ENCODE results near the gene TEX48.

Gene TEX48

DNA sequence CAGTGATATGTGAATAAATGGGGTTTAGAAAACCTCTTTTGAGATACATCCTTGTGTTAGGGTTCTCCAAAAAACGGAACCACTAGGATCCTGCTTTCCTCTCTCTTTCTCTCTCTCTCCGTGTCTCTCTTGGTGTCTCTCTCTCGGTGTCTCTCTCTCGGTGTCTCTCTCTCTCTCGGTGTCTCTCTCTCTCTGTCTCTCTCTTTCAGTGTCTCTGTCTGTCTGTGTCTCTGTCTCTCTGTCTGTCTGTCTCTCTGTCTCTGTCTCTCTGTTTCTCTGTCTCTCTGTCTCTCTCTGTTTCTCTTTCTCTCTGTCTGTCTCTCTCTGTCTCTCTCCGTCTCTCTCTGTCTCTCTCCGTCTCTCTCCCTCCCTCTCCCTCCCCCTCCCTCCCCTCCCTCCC, 7.8 kb upstream of the TEX48 start:
- H3K36me3 ChIP-seq (ENCODE audit: control insufficient read depth in 2 of 2, insufficient read depth in 1 of 2, low read length in 2 of 2), result no peaks in the 10 kb centered on the region
- H3K4me3 ChIP-seq (ENCODE audit: low read depth, low read length), result no peak overlapping the region
- H3K4me1 ChIP-seq (ENCODE audit: control insufficient read depth, insufficient read depth, low read length), result no peaks in the 10 kb centered on the region
- ChIA-PET POLR2A (no interaction called here), CTCF (interaction anchor here (0.7 to 4.5 kb wide), 7 partner anchors 9 to 221 kb away, joined by 3 to 14 read pairs (median 4); no protein-coding TSS in a partner anchor)
- no peaks in the 10 kb centered on the region for H3K9me3 ChIP-seq (ENCODE audit: control insufficient read depth, insufficient read depth, low read depth, low read length)
- TF ChIP-seq ZNF596 (tag by site-specific recombination; IDR thresholded peaks at IDR 0.05), result peak; percentile 90
- TF ChIP-seq ZBTB21 (tag by site-specific recombination; IDR thresholded peaks at IDR 0.05), result no peak
- no peak overlapping the region for H3K27ac ChIP-seq (ENCODE audit: extremely low read depth, low read depth, low read length)

DNA sequence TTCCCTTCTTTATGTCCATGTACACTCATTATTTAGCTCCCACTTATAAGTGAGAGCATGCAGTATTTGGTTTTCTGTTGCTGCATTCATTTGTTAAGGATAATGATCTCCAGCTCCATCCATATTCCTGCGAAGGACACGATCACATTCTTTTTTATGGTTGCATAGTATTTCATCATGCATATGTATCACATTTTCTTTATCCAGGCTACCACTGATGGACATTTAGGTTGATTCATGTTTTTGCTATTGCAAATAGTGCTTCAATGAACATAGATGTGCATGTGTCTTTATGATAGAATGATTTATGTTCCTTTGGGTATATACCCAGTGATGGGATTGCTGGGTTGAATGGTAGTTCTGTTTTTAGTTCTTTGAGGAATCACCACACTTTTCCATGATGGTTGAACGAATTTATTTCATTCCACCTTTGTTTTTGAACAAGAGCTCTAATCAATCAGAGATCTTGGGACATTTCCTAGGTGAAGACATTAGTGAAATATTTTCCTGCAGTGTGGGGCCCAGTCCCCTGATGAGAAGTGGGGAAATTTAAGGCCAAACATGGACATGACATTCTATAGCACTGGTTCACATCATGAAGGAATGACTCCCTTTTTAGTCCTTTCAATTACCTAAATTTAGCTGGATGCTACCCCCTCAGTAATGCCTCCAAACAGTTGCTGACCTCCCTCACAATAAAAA, 7.1 kb upstream of the TEX48 start:
- POLR2A ChIA-PET, result no interaction called here
- no peak for TF ChIP-seq ZNF335 (tag by site-specific recombination; conservative IDR thresholded peaks at IDR 0.05)
- TF ChIP-seq ZNF146 (tag by site-specific recombination; IDR thresholded peaks at IDR 0.05), result peak; percentile 47; the same call in 1 of the 2 replicates

GRCh38 chr9:114688379-114688778, 6.4 kb upstream of the TEX48 start:
- no peaks in the 10 kb centered on the region for H3K4me1 ChIP-seq (ENCODE audit: control insufficient read depth, insufficient read depth, low read length)
- CTCF ChIA-PET, result interaction anchor here (0.9 to 4.5 kb wide), 4 partner anchors 26 to 836 kb away, joined by 3 to 14 read pairs (median 4); no protein-coding TSS in a partner anchor
- POLR2A ChIA-PET, result no interaction called here
- H3K4me3 ChIP-seq (ENCODE audit: low read depth, low read length), result no peak overlapping the region
- no peak overlapping the region for H3K27ac ChIP-seq (ENCODE audit: extremely low read depth, low read depth, low read length)
- H3K36me3 ChIP-seq (ENCODE audit: control insufficient read depth in 2 of 2, insufficient read depth in 1 of 2, low read length in 2 of 2), result no peaks in the 10 kb centered on the region
- no peaks in the 10 kb centered on the region for H3K9me3 ChIP-seq (ENCODE audit: control insufficient read depth, insufficient read depth, low read depth, low read length)
- TF ChIP-seq ZNF529 (tag by site-specific recombination; IDR thresholded peaks at IDR 0.05; ENCODE audit: insufficient replicate concordance), result no peak

More for the DNA sequence above, 7.1 kb upstream of the TEX48 start:
- no peak overlapping the region for H3K27ac ChIP-seq (ENCODE audit: extremely low read depth, low read depth, low read length)
- H3K9me3 ChIP-seq (ENCODE audit: control insufficient read depth, insufficient read depth, low read depth, low read length), result no peaks in the 10 kb centered on the region
- H3K4me1 ChIP-seq (ENCODE audit: control insufficient read depth, insufficient read depth, low read length), result no peaks in the 10 kb centered on the region
- CTCF ChIA-PET, result interaction anchor here (0.6 to 4.5 kb wide), 8 partner anchors 8 to 836 kb away, joined by 3 to 14 read pairs (median 4); no protein-coding TSS in a partner anchor
- H3K36me3 ChIP-seq (ENCODE audit: control insufficient read depth in 2 of 2, insufficient read depth in 1 of 2, low read length in 2 of 2), result no peaks in the 10 kb centered on the region
- no peak overlapping the region for H3K4me3 ChIP-seq (ENCODE audit: low read depth, low read length)

DNA sequence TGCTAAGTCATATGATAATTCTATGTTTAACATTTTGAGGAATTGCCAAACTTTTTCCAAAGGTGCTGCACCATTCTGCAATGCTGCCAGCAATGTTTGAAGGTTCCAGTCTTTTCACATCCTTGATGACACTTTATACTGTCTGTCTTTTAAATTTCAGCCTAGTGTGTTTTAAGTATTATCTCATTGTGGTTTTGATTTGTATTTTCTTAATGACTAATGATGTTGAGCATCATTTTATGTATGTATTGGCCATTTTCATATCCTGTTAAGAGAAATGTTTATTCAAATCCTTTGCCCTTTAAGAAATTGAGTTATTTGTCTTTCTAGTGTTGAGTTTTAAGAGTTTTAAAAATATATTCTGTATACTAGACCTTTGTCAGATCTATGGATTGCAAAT, 5.0 kb upstream of the TEX48 start:
- no peak overlapping the region for H3K27ac ChIP-seq (ENCODE audit: extremely low read depth, low read depth, low read length)
- CTCF ChIA-PET, result interaction anchor here (4.5 kb wide), 1 partner anchor 219 kb away, joined by 14 read pairs; no protein-coding TSS in a partner anchor
- no peaks in the 10 kb centered on the region for H3K36me3 ChIP-seq (ENCODE audit: control insufficient read depth in 2 of 2, insufficient read depth in 1 of 2, low read length in 2 of 2)
- TF ChIP-seq, protein P1, sequence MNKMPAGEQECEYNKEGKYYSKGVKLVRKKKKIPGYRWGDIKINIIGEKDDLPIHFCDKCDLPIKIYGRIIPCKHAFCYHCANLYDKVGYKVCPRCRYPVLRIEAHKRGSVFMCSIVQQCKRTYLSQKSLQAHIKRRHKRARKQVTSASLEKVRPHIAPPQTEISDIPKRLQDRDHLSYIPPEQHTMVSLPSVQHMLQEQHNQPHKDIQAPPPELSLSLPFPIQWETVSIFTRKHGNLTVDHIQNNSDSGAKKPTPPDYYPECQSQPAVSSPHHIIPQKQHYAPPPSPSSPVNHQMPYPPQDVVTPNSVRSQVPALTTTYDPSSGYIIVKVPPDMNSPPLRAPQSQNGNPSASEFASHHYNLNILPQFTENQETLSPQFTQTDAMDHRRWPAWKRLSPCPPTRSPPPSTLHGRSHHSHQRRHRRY (tag by site-specific recombination; IDR thresholded peaks at IDR 0.05), result no peak
- no peak for TF ChIP-seq ZNF248 (tag by site-specific recombination; IDR thresholded peaks at IDR 0.05)
- H3K4me3 ChIP-seq (ENCODE audit: low read depth, low read length), result no peak overlapping the region
- POLR2A ChIA-PET, result no interaction called here
- no peaks in the 10 kb centered on the region for H3K4me1 ChIP-seq (ENCODE audit: control insufficient read depth, insufficient read depth, low read length)
- H3K9me3 ChIP-seq (ENCODE audit: control insufficient read depth, insufficient read depth, low read depth, low read length), result no peaks in the 10 kb centered on the region

DNA sequence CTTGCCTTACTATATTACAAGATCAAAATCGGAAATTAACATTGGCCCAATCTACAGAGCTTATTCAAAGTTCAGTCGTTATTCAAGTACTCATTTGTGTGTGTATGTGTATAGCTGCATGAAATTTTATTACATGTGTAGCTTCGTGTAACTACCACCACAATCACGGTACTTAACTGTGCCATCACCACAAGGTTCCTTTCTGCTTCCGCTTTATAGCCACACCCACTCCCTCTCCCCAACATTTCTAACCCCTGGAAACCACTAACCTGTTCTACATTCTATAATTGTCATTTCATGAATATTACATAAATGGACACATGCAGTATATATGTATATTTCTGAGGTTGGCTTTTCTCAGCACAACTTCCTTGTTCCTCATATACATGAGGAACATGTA, 4.0 kb upstream of the TEX48 start:
- no peak overlapping the region for H3K4me3 ChIP-seq (ENCODE audit: low read depth, low read length)
- H3K36me3 ChIP-seq (ENCODE audit: control insufficient read depth in 2 of 2, insufficient read depth in 1 of 2, low read length in 2 of 2), result no peaks in the 10 kb centered on the region
- ChIA-PET POLR2A (no interaction called here), CTCF (interaction anchor here (0.6 to 1.7 kb wide), 6 partner anchors 10 to 221 kb away, joined by 3 to 6 read pairs (median 4); no protein-coding TSS in a partner anchor)
- no peak overlapping the region for H3K27ac ChIP-seq (ENCODE audit: extremely low read depth, low read depth, low read length)
- H3K4me1 ChIP-seq (ENCODE audit: control insufficient read depth, insufficient read depth, low read length), result no peaks in the 10 kb centered on the region
- H3K9me3 ChIP-seq (ENCODE audit: control insufficient read depth, insufficient read depth, low read depth, low read length), result no peaks in the 10 kb centered on the region
- TF ChIP-seq ZNF391 (tag by site-specific recombination; IDR thresholded peaks at IDR 0.05; ENCODE audit: borderline replicate concordance, low read depth) (no peak), ZNF169 (tag by site-specific recombination; IDR thresholded peaks at IDR 0.05) (no peak), ZNF555 (tag by site-specific recombination; conservative IDR thresholded peaks at IDR 0.05) (no peak), ZNF544 (tag by site-specific recombination; IDR thresholded peaks at IDR 0.05) (no peak), GLI4 (tag by site-specific recombination; IDR thresholded peaks at IDR 0.05) (no peak), SETDB1 (IDR thresholded peaks at IDR 0.05; ENCODE audit: insufficient read length, low read length) (no peak), ZNF48 (tag by site-specific recombination; IDR thresholded peaks at IDR 0.05) (no peak)
- TF ChIP-seq, protein P2, sequence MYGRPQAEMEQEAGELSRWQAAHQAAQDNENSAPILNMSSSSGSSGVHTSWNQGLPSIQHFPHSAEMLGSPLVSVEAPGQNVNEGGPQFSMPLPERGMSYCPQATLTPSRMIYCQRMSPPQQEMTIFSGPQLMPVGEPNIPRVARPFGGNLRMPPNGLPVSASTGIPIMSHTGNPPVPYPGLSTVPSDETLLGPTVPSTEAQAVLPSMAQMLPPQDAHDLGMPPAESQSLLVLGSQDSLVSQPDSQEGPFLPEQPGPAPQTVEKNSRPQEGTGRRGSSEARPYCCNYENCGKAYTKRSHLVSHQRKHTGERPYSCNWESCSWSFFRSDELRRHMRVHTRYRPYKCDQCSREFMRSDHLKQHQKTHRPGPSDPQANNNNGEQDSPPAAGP (tag by site-specific recombination; IDR thresholded peaks at IDR 0.05), result no peak
- TF ChIP-seq, protein P3, sequence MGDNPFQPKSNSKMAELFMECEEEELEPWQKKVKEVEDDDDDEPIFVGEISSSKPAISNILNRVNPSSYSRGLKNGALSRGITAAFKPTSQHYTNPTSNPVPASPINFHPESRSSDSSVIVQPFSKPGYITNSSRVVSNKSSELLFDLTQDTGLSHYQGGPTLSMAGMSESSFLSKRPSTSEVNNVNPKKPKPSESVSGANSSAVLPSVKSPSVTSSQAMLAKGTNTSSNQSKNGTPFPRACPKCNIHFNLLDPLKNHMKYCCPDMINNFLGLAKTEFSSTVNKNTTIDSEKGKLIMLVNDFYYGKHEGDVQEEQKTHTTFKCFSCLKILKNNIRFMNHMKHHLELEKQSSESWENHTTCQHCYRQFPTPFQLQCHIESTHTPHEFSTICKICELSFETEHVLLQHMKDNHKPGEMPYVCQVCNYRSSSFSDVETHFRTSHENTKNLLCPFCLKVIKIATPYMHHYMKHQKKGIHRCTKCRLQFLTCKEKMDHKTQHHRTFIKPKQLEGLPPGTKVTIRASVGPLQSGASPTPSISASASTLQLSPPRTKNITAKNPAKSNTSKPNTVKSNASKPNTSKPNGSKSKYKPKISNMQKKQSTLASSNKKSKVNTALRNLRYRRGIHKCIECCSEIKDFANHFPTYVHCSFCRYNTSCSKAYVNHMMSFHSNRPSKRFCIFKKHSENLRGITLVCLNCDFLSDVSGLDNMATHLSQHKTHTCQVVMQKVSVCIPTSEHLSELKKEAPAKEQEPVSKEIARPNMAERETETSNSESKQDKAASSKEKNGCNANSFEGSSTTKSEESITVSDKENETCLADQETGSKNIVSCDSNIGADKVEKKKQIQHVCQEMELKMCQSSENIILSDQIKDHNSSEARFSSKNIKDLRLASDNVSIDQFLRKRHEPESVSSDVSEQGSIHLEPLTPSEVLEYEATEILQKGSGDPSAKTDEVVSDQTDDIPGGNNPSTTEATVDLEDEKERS (tag by site-specific recombination; IDR thresholded peaks at IDR 0.05), result no peak
- TF ChIP-seq, protein P4, sequence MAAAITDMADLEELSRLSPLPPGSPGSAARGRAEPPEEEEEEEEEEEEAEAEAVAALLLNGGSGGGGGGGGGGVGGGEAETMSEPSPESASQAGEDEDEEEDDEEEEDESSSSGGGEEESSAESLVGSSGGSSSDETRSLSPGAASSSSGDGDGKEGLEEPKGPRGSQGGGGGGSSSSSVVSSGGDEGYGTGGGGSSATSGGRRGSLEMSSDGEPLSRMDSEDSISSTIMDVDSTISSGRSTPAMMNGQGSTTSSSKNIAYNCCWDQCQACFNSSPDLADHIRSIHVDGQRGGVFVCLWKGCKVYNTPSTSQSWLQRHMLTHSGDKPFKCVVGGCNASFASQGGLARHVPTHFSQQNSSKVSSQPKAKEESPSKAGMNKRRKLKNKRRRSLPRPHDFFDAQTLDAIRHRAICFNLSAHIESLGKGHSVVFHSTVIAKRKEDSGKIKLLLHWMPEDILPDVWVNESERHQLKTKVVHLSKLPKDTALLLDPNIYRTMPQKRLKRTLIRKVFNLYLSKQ (tag by site-specific recombination; IDR thresholded peaks at IDR 0.05; ENCODE audit: borderline replicate concordance), result no peak

Measured in HEK293 (cell line).